ENCODE measurements around the gene USH2A.

The USH2A gene, protein sequence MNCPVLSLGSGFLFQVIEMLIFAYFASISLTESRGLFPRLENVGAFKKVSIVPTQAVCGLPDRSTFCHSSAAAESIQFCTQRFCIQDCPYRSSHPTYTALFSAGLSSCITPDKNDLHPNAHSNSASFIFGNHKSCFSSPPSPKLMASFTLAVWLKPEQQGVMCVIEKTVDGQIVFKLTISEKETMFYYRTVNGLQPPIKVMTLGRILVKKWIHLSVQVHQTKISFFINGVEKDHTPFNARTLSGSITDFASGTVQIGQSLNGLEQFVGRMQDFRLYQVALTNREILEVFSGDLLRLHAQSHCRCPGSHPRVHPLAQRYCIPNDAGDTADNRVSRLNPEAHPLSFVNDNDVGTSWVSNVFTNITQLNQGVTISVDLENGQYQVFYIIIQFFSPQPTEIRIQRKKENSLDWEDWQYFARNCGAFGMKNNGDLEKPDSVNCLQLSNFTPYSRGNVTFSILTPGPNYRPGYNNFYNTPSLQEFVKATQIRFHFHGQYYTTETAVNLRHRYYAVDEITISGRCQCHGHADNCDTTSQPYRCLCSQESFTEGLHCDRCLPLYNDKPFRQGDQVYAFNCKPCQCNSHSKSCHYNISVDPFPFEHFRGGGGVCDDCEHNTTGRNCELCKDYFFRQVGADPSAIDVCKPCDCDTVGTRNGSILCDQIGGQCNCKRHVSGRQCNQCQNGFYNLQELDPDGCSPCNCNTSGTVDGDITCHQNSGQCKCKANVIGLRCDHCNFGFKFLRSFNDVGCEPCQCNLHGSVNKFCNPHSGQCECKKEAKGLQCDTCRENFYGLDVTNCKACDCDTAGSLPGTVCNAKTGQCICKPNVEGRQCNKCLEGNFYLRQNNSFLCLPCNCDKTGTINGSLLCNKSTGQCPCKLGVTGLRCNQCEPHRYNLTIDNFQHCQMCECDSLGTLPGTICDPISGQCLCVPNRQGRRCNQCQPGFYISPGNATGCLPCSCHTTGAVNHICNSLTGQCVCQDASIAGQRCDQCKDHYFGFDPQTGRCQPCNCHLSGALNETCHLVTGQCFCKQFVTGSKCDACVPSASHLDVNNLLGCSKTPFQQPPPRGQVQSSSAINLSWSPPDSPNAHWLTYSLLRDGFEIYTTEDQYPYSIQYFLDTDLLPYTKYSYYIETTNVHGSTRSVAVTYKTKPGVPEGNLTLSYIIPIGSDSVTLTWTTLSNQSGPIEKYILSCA (N-terminal part only)

DNA sequence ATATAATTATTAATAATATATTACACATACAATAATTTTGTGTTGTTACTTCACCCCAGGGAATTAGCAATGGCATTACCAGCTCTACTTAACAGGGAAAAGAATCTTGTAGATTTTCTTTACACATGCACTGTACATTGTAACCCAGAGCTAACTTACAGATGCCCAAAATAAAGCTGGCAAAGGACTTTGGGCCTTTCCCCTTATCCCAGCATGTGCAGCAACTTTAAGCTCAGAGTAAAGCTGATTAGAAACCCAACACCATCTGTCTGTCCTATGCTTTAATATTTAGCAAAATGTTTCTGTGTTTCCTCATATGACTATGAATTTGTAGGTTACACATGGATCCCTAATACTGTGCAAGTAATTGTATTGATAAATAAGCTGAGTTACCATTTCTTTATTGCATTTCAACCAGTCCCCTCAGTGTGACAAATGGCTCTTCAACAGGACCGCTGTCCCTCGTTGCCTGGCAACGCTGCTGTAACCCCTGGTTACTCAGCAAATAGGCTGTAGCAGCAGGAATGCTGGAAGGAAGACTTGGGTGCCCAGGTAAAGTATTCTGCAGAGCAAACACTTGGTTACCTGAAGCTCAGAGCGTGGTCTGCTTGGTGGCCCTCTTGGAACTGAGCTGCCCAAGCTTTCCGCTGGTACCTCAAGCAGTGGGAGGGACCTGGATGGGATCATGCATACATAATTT lies at the start of gene USH2A:
TSS of gene USH2A (minus strand) at position 628 of the 700 bp plus-strand sequence. CDS start 1,112 bp downstream, outside the sequence.
- TF ChIP-seq, protein P1, sequence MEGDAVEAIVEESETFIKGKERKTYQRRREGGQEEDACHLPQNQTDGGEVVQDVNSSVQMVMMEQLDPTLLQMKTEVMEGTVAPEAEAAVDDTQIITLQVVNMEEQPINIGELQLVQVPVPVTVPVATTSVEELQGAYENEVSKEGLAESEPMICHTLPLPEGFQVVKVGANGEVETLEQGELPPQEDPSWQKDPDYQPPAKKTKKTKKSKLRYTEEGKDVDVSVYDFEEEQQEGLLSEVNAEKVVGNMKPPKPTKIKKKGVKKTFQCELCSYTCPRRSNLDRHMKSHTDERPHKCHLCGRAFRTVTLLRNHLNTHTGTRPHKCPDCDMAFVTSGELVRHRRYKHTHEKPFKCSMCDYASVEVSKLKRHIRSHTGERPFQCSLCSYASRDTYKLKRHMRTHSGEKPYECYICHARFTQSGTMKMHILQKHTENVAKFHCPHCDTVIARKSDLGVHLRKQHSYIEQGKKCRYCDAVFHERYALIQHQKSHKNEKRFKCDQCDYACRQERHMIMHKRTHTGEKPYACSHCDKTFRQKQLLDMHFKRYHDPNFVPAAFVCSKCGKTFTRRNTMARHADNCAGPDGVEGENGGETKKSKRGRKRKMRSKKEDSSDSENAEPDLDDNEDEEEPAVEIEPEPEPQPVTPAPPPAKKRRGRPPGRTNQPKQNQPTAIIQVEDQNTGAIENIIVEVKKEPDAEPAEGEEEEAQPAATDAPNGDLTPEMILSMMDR (IDR thresholded peaks at IDR 0.05; ENCODE audit: low read depth, low read length, missing control alignments), result no peak
- DNase-seq (ENCODE audit: extremely low read depth, low read depth), result no peak

GRCh38 chr1:216466162-216466801 lies 43.0 kb upstream of the USH2A start:
- DNase-seq (ENCODE audit: extremely low read depth, low read depth), result no peak
- no peak overlapping the region for H3K4me3 ChIP-seq (replicated peaks; ENCODE audit: low read depth, low read length)
- TF ChIP-seq, protein P1 (IDR thresholded peaks at IDR 0.05; ENCODE audit: low read depth, low read length, missing control alignments), result no peak

More for the DNA sequence above, at the start of gene USH2A:
- H3K4me3 ChIP-seq (replicated peaks; ENCODE audit: low read depth, low read length), result no peak within 1 kb of the TSS

DNA sequence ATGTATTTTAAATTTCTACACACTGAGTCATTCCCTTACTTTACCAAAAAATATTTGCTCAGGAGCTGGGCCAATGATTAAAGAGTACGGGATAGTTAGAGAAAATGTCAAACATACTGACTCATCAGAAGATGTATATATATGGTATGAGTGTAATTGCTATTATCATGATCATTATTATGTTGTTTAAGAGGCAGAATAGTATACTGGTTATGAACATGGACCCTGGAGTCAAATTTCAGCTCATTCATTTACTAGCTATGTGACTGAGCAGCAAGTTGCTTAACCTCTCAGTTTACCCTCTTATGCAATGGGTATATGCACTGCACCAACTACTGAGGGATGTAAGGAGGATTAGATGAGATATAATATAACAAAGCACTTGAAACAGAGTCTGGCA lies 41.2 kb upstream of the USH2A start:
- no peak overlapping the region for H3K4me3 ChIP-seq (replicated peaks; ENCODE audit: low read depth, low read length)
- TF ChIP-seq, protein P1 (IDR thresholded peaks at IDR 0.05; ENCODE audit: low read depth, low read length, missing control alignments), result no peak
- DNase-seq (ENCODE audit: extremely low read depth, low read depth), result peak; percentile 73

- no peak overlapping the region for H3K4me3 ChIP-seq (replicated peaks; ENCODE audit: low read depth, low read length)
- no peak for DNase-seq (ENCODE audit: extremely low read depth, low read depth)
- TF ChIP-seq, protein P1 (IDR thresholded peaks at IDR 0.05; ENCODE audit: low read depth, low read length, missing control alignments), result no peak
Observed at GRCh38 chr1:216462066-216462775, 39.0 kb upstream of the USH2A start.

DNA sequence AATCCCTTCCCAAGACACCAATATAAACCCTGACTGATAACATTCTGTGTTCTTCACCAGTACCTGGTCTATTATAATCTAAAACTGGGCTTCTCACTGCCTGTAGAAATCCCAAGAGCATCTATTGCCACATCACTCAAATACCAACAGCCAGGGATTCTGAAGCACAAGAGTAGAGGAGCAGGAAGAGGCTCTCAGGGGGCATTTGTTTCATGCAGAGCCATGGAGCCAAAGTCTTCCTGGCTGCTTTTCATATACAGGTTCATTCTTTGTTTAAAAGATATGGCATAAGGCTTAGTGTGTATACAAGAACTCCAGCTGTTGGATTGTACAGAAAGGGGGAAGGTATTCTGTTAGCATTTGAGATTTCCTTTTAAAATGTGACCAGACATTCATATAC lies 38.2 kb upstream of the USH2A start:
- no peak for DNase-seq (ENCODE audit: extremely low read depth, low read depth)
- TF ChIP-seq, protein P1 (IDR thresholded peaks at IDR 0.05; ENCODE audit: low read depth, low read length, missing control alignments), result no peak
- no peak overlapping the region for H3K4me3 ChIP-seq (replicated peaks; ENCODE audit: low read depth, low read length)
